Uterus (tissue), 4 donors: ENCODE measurements around the gene PTGER1. TPM values are rescaled to one million over a fixed set of nuclear protein-coding genes. Genes with fewer than 3 reads are reported as not detected.

Experiments
- DNase-seq, 2 donors: peaks; one replicate each; pipeline ENCODE4 v3.0.0-alpha.2; 2019 to 2020
- H3K27ac ChIP-seq, 2 donors: fragments of 200-600 bp; sonication (generic); 1 replicate in 1 of 2; 2 replicates in 1 of 2; pipeline ENCODE4 v1.5.1; 2016 to 2018
- H3K27me3 ChIP-seq, 2 donors: fragments of 200-600 bp; sonication (generic); one replicate each; pipeline ENCODE4 v1.5.1; 2018 to 2019; ENCODE audit warnings: control low read depth in 1 of 2
- H3K36me3 ChIP-seq, 2 donors: fragments of 200-600 bp; sonication (generic); one replicate each; pipeline ENCODE4 v1.5.1; 2019; ENCODE audit warnings: control low read depth in 1 of 2
- H3K4me1 ChIP-seq, 2 donors: fragments of 200-600 bp; sonication (generic); one replicate each; pipeline ENCODE4 v1.5.1; 2018 to 2019; ENCODE audit warnings: control low read depth in 1 of 2
- H3K4me3 ChIP-seq, 2 donors: fragments of 200-600 bp; sonication (generic); 1 replicate in 1 of 2; 2 replicates in 1 of 2; pipeline ENCODE4 v1.5.1; 2018 to 2019; ENCODE audit warnings: mild to moderate bottlenecking in 1 of 2
- H3K9me3 ChIP-seq, 2 donors: fragments of 200-600 bp; sonication (generic); one replicate each; pipeline ENCODE4 v1.5.1; 2019; ENCODE audit warnings: control low read depth in 1 of 2
- CTCF ChIP-seq, 4 experiments: fragments of 200-600 bp in 2 of 4; fragments of 450-650 bp in 2 of 4; sonication (generic) in 2 of 4; IDR thresholded peaks; one replicate each; pipeline ENCODE4 v1.5.1; 2016 to 2019; ENCODE audit warnings: antibody characterized with exemption in 4 of 4, mild to moderate bottlenecking in 2 of 4, moderate library complexity in 1 of 4
- POLR2A ChIP-seq, 2 donors: fragments of 450-650 bp; IDR thresholded peaks; one replicate each; pipeline ENCODE4 v1.6.1; 2016; ENCODE audit warnings: antibody characterized with exemption in 2 of 2, mild to moderate bottlenecking in 1 of 2, moderate library complexity in 1 of 2
- intact Hi-C: fragments of 100-400 bp; cut with DNase I; formaldehyde crosslinking; loops from one replicate; pipeline ENCODE4 v1.15.1; 2023; ENCODE audit warnings: low total_unique reads
- small RNA-seq: library from RNA; depleted of rRNA; stranded (forward); fragments of <200 nt; gene quantifications from one replicate; pipeline ENCODE3, GENCODE V24; 2016
- total RNA-seq, 4 donors: library from RNA; depleted of rRNA in 3 of 4; stranded (reverse); fragments of >200 nt in 3 of 4; gene quantifications; one replicate each; pipeline versions ENCODE4 v1.1.0 to v1.2.4, GENCODE V29; 2014 to 2023
- donor health status: DM: yes; HTN: yes; CAD: no.

The PTGER1 gene
- total RNA-seq, 4 donors from 2014 or later = 0.30 to 1.2 TPM; not detected in 2

GRCh38 chr19:14427461-14427860 is 47.7 kb downstream of the PTGER1 start:
- Histone ChIP-seq H3K27me3 (no peaks in the 10 kb centered on the region), H3K4me3 (no peak overlapping the region), H3K4me1 (no peaks in the 10 kb centered on the region), H3K27ac (no peak overlapping the region), H3K36me3 (no peaks in the 10 kb centered on the region), H3K9me3 (no peaks in the 10 kb centered on the region)
- DNase-seq = no peak
- TF ChIP-seq POLR2A (IDR thresholded peaks at IDR 0.05) (no peak), CTCF (IDR thresholded peaks at IDR 0.05) (no peak)
- intact Hi-C loops = no loop called here

- Histone ChIP-seq H3K27me3 (no peaks in the 10 kb centered on the region), H3K9me3 (no peaks in the 10 kb centered on the region), H3K36me3 (no peaks in the 10 kb centered on the region), H3K4me3 (no peak overlapping the region), H3K27ac (no peak overlapping the region), H3K4me1 (no peaks in the 10 kb centered on the region)
- intact Hi-C loops = no loop called here
- TF ChIP-seq CTCF (IDR thresholded peaks at IDR 0.05) (no peak), POLR2A (IDR thresholded peaks at IDR 0.05) (no peak)
- no peak for DNase-seq
These were observed 49.4 kb downstream of the PTGER1 start for GRCh38 chr19:14425696-14426138.

Small RNA genes lying within 50 kb of the gene (small RNA-seq; reads per million reads assigned to genes)
- gene SNRPGP15 = not detected

Other genes with a start within 250 kb of the PTGER1 start
- gene ADGRE5, start 93.9 kb downstream of the PTGER1 start, total RNA-seq = 100 to 1,000 TPM in 1 of 4 donors, 10 to 100 TPM in 3; 32.1 to 217 (median 57.7) TPM
- gene DDX39A, start 56.0 kb downstream of the PTGER1 start, total RNA-seq = 10 to 100 TPM; 41.3 to 91.2 (median 52.8) TPM
- gene PKN1, start 42.0 kb downstream of the PTGER1 start, total RNA-seq = 100 to 1,000 TPM in 1 of 4 donors, 10 to 100 TPM in 3; 56.2 to 129 (median 82.4) TPM
- gene GIPC1, start 20.8 kb upstream of the PTGER1 start, total RNA-seq = 10 to 100 TPM; 14.1 to 70.0 (median 36.3) TPM
- gene DNAJB1, start 43.0 kb upstream of the PTGER1 start, total RNA-seq = 10 to 100 TPM; 10.2 to 66.9 (median 40.6) TPM
- gene TECR, start 54.2 kb upstream of the PTGER1 start, total RNA-seq = 10 to 100 TPM in 3 of 4 donors, 1 to 10 TPM in 1; 4.6 to 68.2 (median 33.9) TPM
- gene NDUFB7, start 96.7 kb upstream of the PTGER1 start, total RNA-seq = 100 to 1,000 TPM; 119 to 543 (median 221) TPM
- under 1 TPM in 1 of 4 donors, not detected in 3; 0.55 TPM for gene CLEC17A, start 107.7 kb upstream of the PTGER1 start, total RNA-seq
- gene ADGRE3, start 199.5 kb upstream of the PTGER1 start, total RNA-seq = under 1 TPM in 1 of 4 donors, not detected in 3; 0.14 TPM
- 10 to 100 TPM; 18.8 to 61.8 (median 44.3) TPM for gene ZNF333, start 214.7 kb upstream of the PTGER1 start, total RNA-seq